IMR-90 (cell line): ENCODE results near the gene NOP16. TPM values are rescaled to one million over a fixed set of nuclear protein-coding genes. Genes with fewer than 3 reads are reported as not detected.

ENCODE experiments used
- ATAC-seq: fragments of 200-7000 bp; cut with Tn5 transposase; 2 replicates; pipeline ENCODE4 v1.9.1; 2020; ENCODE audit warnings: low read depth, mild to moderate bottlenecking, moderate library complexity
- BruUV-seq: library from RNA; stranded (reverse); fragments of 400-500 nt; replicated peaks from 2 replicates; lab custom pipeline; 2021; lab: Mats Ljungman, UMichigan
- CTCF ChIA-PET: fragments of 300-600 bp; formaldehyde crosslinking; extraction: SDS; loops from one replicate; lab custom pipeline; 2021; ENCODE audit warnings: antibody characterized with exemption; lab: Yijun Ruan, JAX
- POLR2A ChIA-PET: fragments of 300-600 bp; sonication (Branson Sonifier 250); formaldehyde crosslinking; loops from one replicate; lab custom pipeline; 2022; ENCODE audit warnings: antibody characterized with exemption; ENCODE audit not compliant: unreplicated experiment; lab: Charles Lee
- DNase-seq: peaks from one replicate; pipeline ENCODE4 v3.0.0; 2013
- H2AFZ ChIP-seq: replicated peaks from 2 replicates; pipeline ENCODE3; 2013; ENCODE audit warnings: low read length, mild to moderate bottlenecking; ENCODE audit not compliant: poor library complexity
- H2AK5ac ChIP-seq: 2 replicates; pipeline ENCODE4 v1.6.1; 2013; ENCODE audit warnings: low read depth, low read length, inconsistent platforms
- H2AK9ac ChIP-seq: replicated peaks from 2 replicates; pipeline ENCODE3; 2013; ENCODE audit warnings: mild to moderate bottlenecking, low read depth, low read length, moderate library complexity; ENCODE audit not compliant: poor library complexity
- H2BK120ac ChIP-seq: 2 replicates; pipeline ENCODE4 v1.6.1; 2013; ENCODE audit warnings: low read depth, low read length, inconsistent platforms
- H2BK15ac ChIP-seq: 3 replicates; pipeline ENCODE4 v1.6.1; 2013; ENCODE audit warnings: low read depth, low read length, inconsistent platforms
- H2BK20ac ChIP-seq: 2 replicates; pipeline ENCODE4 v1.6.1; 2013; ENCODE audit warnings: low read depth, mild to moderate bottlenecking, inconsistent platforms, low read length, moderate library complexity
- H2BK5ac ChIP-seq: 2 replicates; pipeline ENCODE4 v1.6.1; 2013; ENCODE audit warnings: mild to moderate bottlenecking, low read depth, low read length, inconsistent platforms; ENCODE audit not compliant: poor library complexity, severe bottlenecking
- H3K14ac ChIP-seq: replicated peaks from 2 replicates; pipeline ENCODE4 v1.6.1; 2013; ENCODE audit warnings: low read depth, low read length, inconsistent platforms
- H3K18ac ChIP-seq: 2 replicates; pipeline ENCODE4 v1.6.1; 2013; ENCODE audit warnings: low read depth, low read length, control low read depth
- H3K23ac ChIP-seq: 2 replicates; pipeline ENCODE4 v1.6.1; 2013; ENCODE audit warnings: low read depth, low read length, inconsistent platforms
- H3K27ac ChIP-seq: 2 replicates; pipeline ENCODE4 v1.5.1; 2013; ENCODE audit warnings: mild to moderate bottlenecking, control low read depth, low read length; ENCODE audit not compliant: insufficient read depth
- H3K27me3 ChIP-seq: 2 replicates; pipeline ENCODE4 v1.6.1; 2013; ENCODE audit warnings: low read length; ENCODE audit not compliant: control insufficient read depth, insufficient read depth
- H3K36me3 ChIP-seq: 2 replicates; pipeline ENCODE4 v1.6.1; 2013; ENCODE audit warnings: low read length, mixed read lengths; ENCODE audit not compliant: control insufficient read depth, insufficient read depth
- H3K4ac ChIP-seq: 2 replicates; pipeline ENCODE4 v1.6.1; 2013; ENCODE audit warnings: low read depth, low read length, inconsistent platforms
- H3K4me1 ChIP-seq: 2 replicates; pipeline ENCODE4 v1.6.1; 2013; ENCODE audit warnings: low read length, mixed read lengths; ENCODE audit not compliant: control insufficient read depth, insufficient read depth
- H3K4me2 ChIP-seq: 2 replicates; pipeline ENCODE4 v1.6.1; 2013; ENCODE audit warnings: low read depth, mild to moderate bottlenecking, control low read depth, low read length, moderate library complexity
- H3K4me3 ChIP-seq: 2 replicates; pipeline ENCODE4 v1.5.1; 2013; ENCODE audit warnings: low read depth, mild to moderate bottlenecking, control low read depth, low read length, moderate library complexity; ENCODE audit not compliant: insufficient read depth
- H3K56ac ChIP-seq: 2 replicates; pipeline ENCODE4 v1.6.1; 2013; ENCODE audit warnings: low read length, inconsistent platforms; ENCODE audit not compliant: insufficient read depth; ENCODE audit errors: extremely low read depth
- H3K79me1 ChIP-seq, 2 experiments: 2 replicates each; pipeline ENCODE4 v1.6.1; 2013; ENCODE audit warnings: low read length in 2 of 2, inconsistent platforms in 1 of 2, low read depth in 1 of 2
- H3K9ac ChIP-seq: 2 replicates; pipeline ENCODE4 v1.6.1; 2013; ENCODE audit warnings: low read depth, low read length, control low read depth
- H3K9me1 ChIP-seq: 2 replicates; pipeline ENCODE4 v1.6.1; 2013; ENCODE audit warnings: low read length, inconsistent platforms; ENCODE audit not compliant: insufficient read depth
- H3K9me3 ChIP-seq: 2 replicates; pipeline ENCODE4 v1.6.1; 2013; ENCODE audit warnings: low read length; ENCODE audit not compliant: control insufficient read depth, insufficient read depth
- H4K20me1 ChIP-seq: 2 replicates; pipeline ENCODE4 v1.6.1; 2013; ENCODE audit warnings: low read length, inconsistent platforms; ENCODE audit not compliant: insufficient read depth
- H4K5ac ChIP-seq: 2 replicates; pipeline ENCODE4 v1.6.1; 2013; ENCODE audit warnings: mild to moderate bottlenecking, low read depth, low read length, control low read depth
- H4K8ac ChIP-seq, 2 experiments: 2 replicates each; pipeline ENCODE4 v1.6.1; 2013; ENCODE audit warnings: low read depth in 2 of 2, low read length in 2 of 2, control low read depth in 1 of 2, inconsistent platforms in 1 of 2
- H4K91ac ChIP-seq: 2 replicates; pipeline ENCODE4 v1.6.1; 2013; ENCODE audit warnings: low read depth, low read length, inconsistent platforms; ENCODE audit not compliant: insufficient read depth
- BHLHE40 ChIP-seq: fragments of 150-350 bp; IDR thresholded peaks from 2 replicates; pipeline ENCODE4 v1.6.1; 2016; ENCODE audit warnings: mild to moderate bottlenecking, low read depth, low read length
- CEBPB ChIP-seq: IDR thresholded peaks from 2 replicates; pipeline ENCODE4 v1.6.1; 2012; ENCODE audit warnings: low read depth, low read length, improper control_type of control experiment
- CHD1 ChIP-seq: IDR thresholded peaks from 2 replicates; pipeline ENCODE4 v1.6.1; 2012; ENCODE audit warnings: low read depth, low read length, improper control_type of control experiment
- CTCF ChIP-seq: conservative IDR thresholded peaks from 2 replicates; pipeline ENCODE4 v1.5.1; 2012; ENCODE audit warnings: mild to moderate bottlenecking, low read depth, low read length, improper control_type of control experiment
- FOS ChIP-seq: fragments of 150-350 bp; IDR thresholded peaks from 2 replicates; pipeline ENCODE4 v1.6.1; 2016; ENCODE audit warnings: low read depth, low read length
- MAZ ChIP-seq: IDR thresholded peaks from 2 replicates; pipeline ENCODE4 v1.6.1; 2012; ENCODE audit warnings: low read depth, mild to moderate bottlenecking, low read length, improper control_type of control experiment, moderate library complexity, borderline replicate concordance
- MXI1 ChIP-seq: IDR thresholded peaks from 2 replicates; pipeline ENCODE4 v1.6.1; 2012; ENCODE audit warnings: low read depth, mild to moderate bottlenecking, low read length, moderate library complexity, borderline replicate concordance
- NFE2L2 ChIP-seq: fragments of 150-350 bp; IDR thresholded peaks from 2 replicates; pipeline ENCODE4 v1.6.1; 2016; ENCODE audit warnings: low read depth, mild to moderate bottlenecking, low read length
- RAD21 ChIP-seq: IDR thresholded peaks from 2 replicates; pipeline ENCODE4 v1.6.1; 2012; ENCODE audit warnings: low read length, improper control_type of control experiment
- RCOR1 ChIP-seq: IDR thresholded peaks from 2 replicates; pipeline ENCODE4 v1.6.1; 2012; ENCODE audit warnings: mild to moderate bottlenecking, low read length, improper control_type of control experiment; ENCODE audit not compliant: insufficient replicate concordance
- SMC3 ChIP-seq: fragments of 150-350 bp; IDR thresholded peaks from 2 replicates; pipeline ENCODE4 v1.6.1; 2016; ENCODE audit warnings: low read depth, mild to moderate bottlenecking, antibody characterized with exemption, low read length, moderate library complexity
- USF2 ChIP-seq: fragments of 150-350 bp; IDR thresholded peaks from 2 replicates; pipeline ENCODE4 v1.6.1; 2017; ENCODE audit warnings: mild to moderate bottlenecking, antibody characterized with exemption, low read length, low read depth
- WGBS, 2 experiments: methylation state at CpG; one replicate each; pipeline versions ENCODE4 v1.1.5 to v1.1.7; 2013; ENCODE audit warnings: missing lambda C conversion rate in 2 of 2; ENCODE audit not compliant: insufficient read length in 1 of 2; ENCODE audit errors: extremely low coverage in 2 of 2; 5-methylcytosine and 5-hydroxymethylcytosine counted together
- dilution Hi-C: fragments of 300-500 bp; cut with HindIII; formaldehyde crosslinking; loops from one replicate; pipeline ENCODE4 v1.14.3; 2018; ENCODE audit warnings: low sequenced_read_pairs; ENCODE audit not compliant: unreplicated experiment
- in situ Hi-C: fragments of 300-500 bp; cut with MboI; formaldehyde crosslinking; loops from 3 replicates; pipeline ENCODE4 v1.14.3; 2019; ENCODE audit warnings: low sequenced_read_pairs, inconsistent platforms, mixed read lengths
- intact Hi-C: fragments of 100-400 bp; cut with micrococcal nuclease; formaldehyde crosslinking; loops from 2 replicates; pipeline ENCODE4 v1.10.0; 2022
- polyA plus RNA-seq, 3 experiments: library from polyadenylated mRNA; depleted of rRNA; stranded (reverse); fragments of >200 nt; gene quantifications; 2 replicates each; pipeline ENCODE4 v1.2.3, GENCODE V29; 2012; ENCODE audit warnings: low replicate concordance in 1 of 3
- total RNA-seq: library from RNA; depleted of rRNA; stranded (reverse); fragments of >200 nt; gene quantifications from 2 replicates; pipeline ENCODE4 v1.2.3, GENCODE V29; 2012

Gene NOP16
- total and polyA plus RNA-seq, 2 of the 4 experiments (the other 2 are of a cell fraction): 28.0 to 60.4 TPM

- dilution Hi-C loops (no loop called here), intact Hi-C loops (no loop called here), in situ Hi-C loops (no loop called here)
- Histone ChIP-seq H2BK5ac (no peak overlapping the region), H3K56ac (no peak overlapping the region), H2BK120ac (no peak overlapping the region), H2BK20ac (no peak overlapping the region), H3K36me3 (no peaks in the 10 kb centered on the region), H2AK5ac (no peak overlapping the region), H3K4me3 (no peak overlapping the region), H3K18ac (no peak overlapping the region), H4K91ac (no peak overlapping the region), H2AK9ac (no peak overlapping the region), H4K5ac (no peak overlapping the region), H3K9me1 (no peaks in the 10 kb centered on the region), H2AFZ (no peak overlapping the region), H3K9ac (no peak overlapping the region), H3K4me2 (no peak overlapping the region), H3K9me3 (peaks cover 2% of the 10 kb centered on the region; the same call in 1 of the 2 replicates), H4K8ac (no peak overlapping the region), H3K79me1 (no peaks in the 10 kb centered on the region), H2BK15ac (no peak overlapping the region; the same call in 2 of the 3 replicates), H3K23ac (no peak overlapping the region), H3K14ac (no peak overlapping the region), H3K4ac (no peak overlapping the region), H4K20me1 (no peaks in the 10 kb centered on the region), H3K27me3 (peaks cover 3% of the 10 kb centered on the region; the same call in 1 of the 2 replicates), H3K4me1 (no peaks in the 10 kb centered on the region), H3K27ac (no peak overlapping the region)
- ATAC-seq (no peak; the same call in 1 of the 2 replicates), DNase-seq (no peak)
- WGBS, 2 experiments: no CpG with 5 or more reads among the region's 3 CpGs
- BruUV-seq: no TSS peak
- no peak for TF ChIP-seq USF2
- no peak for TF ChIP-seq CHD1
- no peak for TF ChIP-seq CEBPB
- no peak for TF ChIP-seq RCOR1
- TF ChIP-seq RAD21: no peak
- no peak for TF ChIP-seq MAZ
- no peak for TF ChIP-seq MXI1
- no peak for TF ChIP-seq FOS
- no peak for TF ChIP-seq BHLHE40
- TF ChIP-seq SMC3: no peak
- no peak for TF ChIP-seq NFE2L2
- TF ChIP-seq CTCF: no peak
- CTCF ChIA-PET: interaction anchor here (0.6 kb wide), 2 partner anchors 48 to 149 kb away, joined by 3 to 4 read pairs; no protein-coding TSS in a partner anchor
- POLR2A ChIA-PET: interaction anchor here (0.6 kb wide), 1 partner anchor 120 kb away, joined by 4 read pairs; no protein-coding TSS in a partner anchor
Observed at GRCh38 chr5:176424181-176424580, 35.8 kb upstream of the NOP16 start.
